Caco-2 (cell line): ENCODE data around the gene HHAT. TPM values are rescaled to one million over a fixed set of nuclear protein-coding genes. Genes with fewer than 3 reads are reported as not detected.

Experiments
- BruUV-seq: library from RNA; stranded (reverse); fragments of 400-500 nt; replicated peaks from 2 replicates; lab custom pipeline; 2021; lab: Mats Ljungman, UMichigan
- CTCF ChIA-PET: fragments of 300-600 bp; sonication (Branson Sonifier 250); formaldehyde crosslinking; loops from one replicate; lab custom pipeline; 2022; ENCODE audit warnings: antibody characterized with exemption; lab: Charles Lee
- POLR2A ChIA-PET: fragments of 300-600 bp; sonication (Branson Sonifier 250); formaldehyde crosslinking; loops from one replicate; lab custom pipeline; 2022; ENCODE audit warnings: antibody characterized with exemption; lab: Charles Lee
- DNase-seq, 2 experiments: peaks; one replicate each; pipeline versions ENCODE4 v3.0.0 to v3.0.0-alpha.2; 2020 to 2022
- H3K27me3 ChIP-seq: replicated peaks from 2 replicates; pipeline ENCODE4 v1.6.0; 2011; ENCODE audit warnings: low read length; ENCODE audit not compliant: control insufficient read depth, insufficient read depth
- H3K36me3 ChIP-seq: 2 replicates; pipeline ENCODE4 v1.5.1; 2011; ENCODE audit warnings: low read length; ENCODE audit not compliant: control insufficient read depth, insufficient read depth
- H3K4me1 ChIP-seq: fragments of 250-450 bp; sonication (Bioruptor Pico); 2 replicates; pipeline ENCODE4 v1.5.1; 2020; ENCODE audit warnings: mild to moderate bottlenecking
- H3K4me3 ChIP-seq: 2 replicates; pipeline ENCODE4 v1.5.1; 2011; ENCODE audit warnings: low read depth, mild to moderate bottlenecking, control low read depth, low read length
- H3K9me3 ChIP-seq: fragments of 250-450 bp; sonication (Bioruptor Pico); 2 replicates; pipeline ENCODE4 v1.5.1; 2020; ENCODE audit warnings: mild to moderate bottlenecking, moderate library complexity
- H3K27ac Mint-ChIP-seq: one replicate; pipeline ENCODE4 v1.8.0; 2022; ENCODE audit warnings: mixed read lengths; ENCODE audit not compliant: unreplicated experiment
- H3K27me3 Mint-ChIP-seq: one replicate; pipeline ENCODE4 v1.8.0; 2022; ENCODE audit warnings: mixed read lengths; ENCODE audit not compliant: insufficient read depth, unreplicated experiment
- H3K36me3 Mint-ChIP-seq: one replicate; pipeline ENCODE4 v1.8.0; 2022; ENCODE audit warnings: mild to moderate bottlenecking, mixed read lengths; ENCODE audit not compliant: insufficient read depth, unreplicated experiment
- H3K4me1 Mint-ChIP-seq: one replicate; pipeline ENCODE4 v1.8.0; 2022; ENCODE audit warnings: low read depth, mixed read lengths; ENCODE audit not compliant: unreplicated experiment
- H3K4me3 Mint-ChIP-seq: one replicate; pipeline ENCODE4 v1.8.0; 2022; ENCODE audit warnings: mild to moderate bottlenecking, moderate library complexity, mixed read lengths; ENCODE audit not compliant: unreplicated experiment
- H3K9me3 Mint-ChIP-seq: one replicate; pipeline ENCODE4 v1.8.0; 2022; ENCODE audit warnings: mixed read lengths; ENCODE audit not compliant: unreplicated experiment
- CTCF ChIP-seq, 2 experiments: fragments of 200-600 bp in 1 of 2; IDR thresholded peaks; 1 replicate in 1 of 2; 2 replicates in 1 of 2; pipeline versions ENCODE4 v1.5.1 to v1.8.0; 2011 to 2022; ENCODE audit warnings: antibody characterized with exemption in 1 of 2, control low read depth in 1 of 2, inconsistent platforms in 1 of 2, low read depth in 1 of 2, low read length in 1 of 2, mild to moderate bottlenecking in 1 of 2, moderate library complexity in 1 of 2; ENCODE audit not compliant: insufficient read depth in 1 of 2, severe bottlenecking in 1 of 2, unreplicated experiment in 1 of 2
- intact Hi-C: fragments of 100-400 bp; cut with micrococcal nuclease; formaldehyde crosslinking; loops from one replicate; pipeline ENCODE4 v1.10.0; 2022; ENCODE audit not compliant: unreplicated experiment
- total RNA-seq: library from RNA; stranded (reverse); gene quantifications from 2 replicates; pipeline ENCODE4 v1.2.3, GENCODE V29; 2022

HHAT gene
- total RNA-seq, 1 experiment from 2014 or later: 3.9 TPM

GRCh38 chr1:210646258-210646616, 317.5 kb downstream of the HHAT start:
- BruUV-seq: no TSS peak
- intact Hi-C loops: no loop called here
- no peaks in the 10 kb centered on the region for H3K4me1 Mint-ChIP-seq
- no peak for DNase-seq
- no peaks in the 10 kb centered on the region for H3K9me3 ChIP-seq
- no peaks in the 10 kb centered on the region for H3K27me3 ChIP-seq
- H3K36me3 Mint-ChIP-seq: no peaks in the 10 kb centered on the region
- H3K27me3 Mint-ChIP-seq: no peaks in the 10 kb centered on the region
- H3K4me3 Mint-ChIP-seq: no peak overlapping the region
- H3K27ac Mint-ChIP-seq: no peak overlapping the region
- H3K36me3 ChIP-seq: no peaks in the 10 kb centered on the region
- no peak for TF ChIP-seq CTCF (IDR thresholded peaks at IDR 0.05; ENCODE audit: insufficient read depth in 1 of 2, low read depth in 1 of 2, low read length in 1 of 2, severe bottlenecking in 1 of 2, unreplicated experiment in 1 of 2)
- H3K4me1 ChIP-seq: no peaks in the 10 kb centered on the region
- ChIA-PET CTCF (no interaction called here), POLR2A (no interaction called here)
- no peaks in the 10 kb centered on the region for H3K9me3 Mint-ChIP-seq
- no peak overlapping the region for H3K4me3 ChIP-seq

GRCh38 chr1:210647406-210648333, 319.0 kb downstream of the HHAT start:
- H3K9me3 Mint-ChIP-seq: no peaks in the 10 kb centered on the region
- no peak overlapping the region for H3K27ac Mint-ChIP-seq
- H3K36me3 ChIP-seq: no peaks in the 10 kb centered on the region
- DNase-seq: no peak
- no TSS peak for BruUV-seq
- no peaks in the 10 kb centered on the region for H3K36me3 Mint-ChIP-seq
- ChIA-PET CTCF (no interaction called here), POLR2A (no interaction called here)
- H3K4me1 Mint-ChIP-seq: no peaks in the 10 kb centered on the region
- no peak for TF ChIP-seq CTCF (IDR thresholded peaks at IDR 0.05; ENCODE audit: insufficient read depth in 1 of 2, low read depth in 1 of 2, low read length in 1 of 2, severe bottlenecking in 1 of 2, unreplicated experiment in 1 of 2)
- no peaks in the 10 kb centered on the region for H3K27me3 ChIP-seq
- no peaks in the 10 kb centered on the region for H3K4me1 ChIP-seq
- intact Hi-C loops: no loop called here
- no peaks in the 10 kb centered on the region for H3K27me3 Mint-ChIP-seq
- H3K4me3 ChIP-seq: no peak overlapping the region
- H3K9me3 ChIP-seq: no peaks in the 10 kb centered on the region
- no peak overlapping the region for H3K4me3 Mint-ChIP-seq

- H3K27me3 ChIP-seq: no peaks in the 10 kb centered on the region
- no TSS peak for BruUV-seq
- no peak overlapping the region for H3K4me3 Mint-ChIP-seq
- intact Hi-C loops: no loop called here
- no peak for TF ChIP-seq CTCF (IDR thresholded peaks at IDR 0.05; ENCODE audit: insufficient read depth in 1 of 2, low read depth in 1 of 2, low read length in 1 of 2, severe bottlenecking in 1 of 2, unreplicated experiment in 1 of 2)
- H3K4me3 ChIP-seq: no peak overlapping the region
- H3K4me1 ChIP-seq: no peaks in the 10 kb centered on the region
- H3K9me3 Mint-ChIP-seq: peaks cover 5% of the 10 kb centered on the region
- no peaks in the 10 kb centered on the region for H3K4me1 Mint-ChIP-seq
- H3K36me3 ChIP-seq: no peaks in the 10 kb centered on the region
- no peaks in the 10 kb centered on the region for H3K36me3 Mint-ChIP-seq
- no peak for DNase-seq
- H3K27me3 Mint-ChIP-seq: no peaks in the 10 kb centered on the region
- no peaks in the 10 kb centered on the region for H3K9me3 ChIP-seq
- CTCF ChIA-PET: no interaction called here
- no peak overlapping the region for H3K27ac Mint-ChIP-seq
- POLR2A ChIA-PET: no interaction called here
These were observed 320.0 kb downstream of the HHAT start for GRCh38 chr1:210648588-210649269.
